ENCODE data around the gene CDIPT.

CDIPT gene

GRCh38 chr16:29868396-29869009 is 5.5 kb upstream of the CDIPT start:
- H3K4me3 ChIP-seq (ENCODE audit: low read length): no peak overlapping the region
- DNase-seq (ENCODE audit: low read depth, low spot score): no peak

- H3K4me3 ChIP-seq (ENCODE audit: low read length): no peak overlapping the region
These were observed 1.2 kb upstream of the CDIPT start for GRCh38 chr16:29864205-29864604.

DNA sequence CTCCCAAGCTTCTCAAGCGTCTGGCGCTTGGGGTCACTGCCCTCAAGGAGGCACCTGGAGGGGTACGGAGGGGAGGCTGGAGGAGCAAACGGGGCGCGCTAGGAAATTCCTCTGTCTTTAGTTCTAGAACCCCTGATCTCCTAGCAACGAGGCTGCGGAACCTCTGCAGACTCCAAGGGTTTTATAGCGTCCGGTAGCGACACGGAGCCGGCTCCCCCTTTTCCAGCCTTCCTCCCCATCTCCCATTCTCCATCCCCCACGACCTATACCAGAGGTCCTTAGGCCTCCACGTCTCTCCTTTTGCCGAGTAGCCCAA is 601 bp upstream of the CDIPT start:
- H3K4me3 ChIP-seq (ENCODE audit: low read length): peak overlapping the region; percentile 81

More at GRCh38 chr16:29864205-29864604, 1.2 kb upstream of the CDIPT start:
- DNase-seq (ENCODE audit: low read depth, low spot score): no peak

DNA sequence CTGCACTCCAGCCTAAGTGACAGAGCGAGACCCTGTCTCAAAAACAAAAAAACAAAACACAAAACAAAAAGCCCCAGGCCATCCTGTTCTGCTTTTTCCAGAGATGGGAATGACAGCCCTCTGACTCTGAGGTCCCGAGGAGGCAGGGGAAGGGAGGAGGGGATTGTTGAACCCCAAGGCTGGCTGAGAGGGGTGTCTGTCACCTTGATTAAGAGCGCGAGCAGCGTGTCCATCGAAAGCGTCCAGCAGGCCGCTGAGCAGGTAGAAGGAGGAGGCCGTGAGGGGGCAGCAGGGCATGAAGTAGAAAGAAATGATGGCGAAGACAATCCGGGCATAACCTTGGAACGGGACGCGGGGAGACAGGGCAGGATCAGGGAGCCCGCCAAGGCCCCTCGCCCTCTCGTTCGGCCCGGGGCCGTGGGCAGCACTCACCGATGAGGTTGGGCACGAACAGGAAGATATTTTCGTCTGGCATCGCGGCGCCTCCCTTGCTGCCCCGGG is 593 bp downstream of the CDIPT start:
- no peak for DNase-seq (ENCODE audit: low read depth, low spot score)
- H3K4me3 ChIP-seq (ENCODE audit: low read length): peak overlapping the region; percentile 81

More for the DNA sequence above, 601 bp upstream of the CDIPT start:
- no peak for DNase-seq (ENCODE audit: low read depth, low spot score)

DNA sequence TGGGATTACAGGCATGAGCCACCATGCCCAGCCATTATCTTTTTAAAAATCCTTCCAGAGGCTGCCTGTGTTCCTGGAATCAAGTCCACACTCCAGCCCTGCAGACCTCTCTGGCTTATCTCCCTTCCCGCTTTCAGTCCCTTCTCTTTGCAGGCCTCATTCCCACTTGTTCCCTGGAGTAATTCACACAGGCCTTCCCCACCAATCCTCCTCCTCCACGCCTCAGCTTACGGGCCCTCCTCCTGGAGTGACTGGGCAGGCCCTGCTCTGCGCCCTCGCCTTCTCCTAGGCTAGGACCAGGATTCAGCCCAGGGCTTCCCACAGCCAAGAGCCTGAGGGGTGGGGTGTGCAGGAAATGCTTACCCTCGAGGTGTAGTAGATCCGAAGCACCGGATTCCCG is 2.8 kb downstream of the CDIPT start:
- no peak for DNase-seq (ENCODE audit: low read depth, low spot score)

GRCh38 chr16:29858974-29859373 is 4.1 kb downstream of the CDIPT start:
- DNase-seq (ENCODE audit: low read depth, low spot score): no peak
- no peak overlapping the region for H3K4me3 ChIP-seq (ENCODE audit: low read length)

More for the DNA sequence above, 2.8 kb downstream of the CDIPT start:
- H3K4me3 ChIP-seq (ENCODE audit: low read length): no peak overlapping the region

DNA sequence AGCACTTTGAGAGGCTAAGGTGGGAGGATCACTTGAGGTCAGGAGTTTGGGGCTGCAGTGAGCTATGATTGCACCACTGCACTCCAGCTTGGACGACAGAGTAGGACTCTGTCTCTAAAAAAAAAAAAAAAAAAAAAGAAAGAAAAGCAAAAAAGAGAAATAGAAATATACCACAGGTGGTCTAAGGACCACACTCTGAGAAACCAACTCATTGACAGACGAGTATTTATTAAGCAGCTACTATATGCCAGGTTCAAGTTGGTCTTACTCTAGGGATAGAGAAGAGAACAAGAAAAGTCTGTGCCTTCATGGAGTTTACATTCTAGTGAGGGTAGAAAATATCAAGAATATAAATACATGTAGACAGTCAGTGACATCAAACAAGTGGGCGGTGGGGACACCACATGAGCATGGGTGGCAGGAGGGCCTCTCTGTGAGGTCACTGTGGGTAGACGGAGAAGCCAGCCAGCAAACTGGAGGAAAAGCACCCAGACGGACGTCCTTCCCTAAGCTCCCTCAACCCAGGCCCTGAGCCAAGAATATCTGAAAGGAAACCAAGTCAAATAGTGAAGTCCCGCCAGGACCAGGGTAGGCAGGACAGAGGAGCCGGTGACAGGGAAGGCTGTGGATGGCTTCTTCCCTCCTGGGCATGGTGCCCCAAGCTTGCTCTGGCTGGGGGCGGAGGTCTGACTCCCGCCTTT is 4.7 kb downstream of the CDIPT start:
- DNase-seq (ENCODE audit: low read depth, low spot score): no peak
- no peak overlapping the region for H3K4me3 ChIP-seq (ENCODE audit: low read length)

GRCh38 chr16:29857133-29857760 is 5.8 kb downstream of the CDIPT start:
- no peak overlapping the region for H3K4me3 ChIP-seq (ENCODE audit: low read length)
- no peak for DNase-seq (ENCODE audit: low read depth, low spot score)

- no peak for DNase-seq (ENCODE audit: low read depth, low spot score)
- no peak overlapping the region for H3K4me3 ChIP-seq (ENCODE audit: low read length)
These were observed 8.4 kb downstream of the CDIPT start for GRCh38 chr16:29854520-29855100.

GRCh38 chr16:29852654-29853053 is 10.4 kb downstream of the CDIPT start:
- DNase-seq (ENCODE audit: low read depth, low spot score): no peak
- no peak overlapping the region for H3K4me3 ChIP-seq (ENCODE audit: low read length)

- DNase-seq (ENCODE audit: low read depth, low spot score): no peak
- no peak overlapping the region for H3K4me3 ChIP-seq (ENCODE audit: low read length)
These were observed 12.0 kb downstream of the CDIPT start for GRCh38 chr16:29850998-29851397.

DNA sequence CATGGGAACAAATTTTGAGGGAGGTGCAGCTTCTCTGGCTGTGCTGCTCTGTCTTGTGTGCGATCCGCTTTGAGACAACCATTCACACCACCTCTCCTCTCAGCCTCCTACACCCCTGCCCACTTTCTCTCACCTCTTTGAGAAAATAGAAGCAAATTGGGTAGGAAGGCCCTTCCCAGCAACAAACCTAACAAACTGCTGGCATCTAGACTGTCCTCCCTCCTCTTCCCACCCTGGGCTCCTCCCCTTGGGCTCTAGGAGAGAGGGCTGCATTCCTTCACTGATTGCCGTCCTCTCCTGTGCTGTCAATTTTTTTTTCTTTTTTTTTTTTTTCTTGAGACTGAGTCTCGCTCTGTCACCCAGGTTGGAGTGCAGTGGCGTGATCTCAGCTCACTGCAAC is 13.5 kb downstream of the CDIPT start:
- no peak for DNase-seq (ENCODE audit: low read depth, low spot score)
- no peak overlapping the region for H3K4me3 ChIP-seq (ENCODE audit: low read length)

DNA sequence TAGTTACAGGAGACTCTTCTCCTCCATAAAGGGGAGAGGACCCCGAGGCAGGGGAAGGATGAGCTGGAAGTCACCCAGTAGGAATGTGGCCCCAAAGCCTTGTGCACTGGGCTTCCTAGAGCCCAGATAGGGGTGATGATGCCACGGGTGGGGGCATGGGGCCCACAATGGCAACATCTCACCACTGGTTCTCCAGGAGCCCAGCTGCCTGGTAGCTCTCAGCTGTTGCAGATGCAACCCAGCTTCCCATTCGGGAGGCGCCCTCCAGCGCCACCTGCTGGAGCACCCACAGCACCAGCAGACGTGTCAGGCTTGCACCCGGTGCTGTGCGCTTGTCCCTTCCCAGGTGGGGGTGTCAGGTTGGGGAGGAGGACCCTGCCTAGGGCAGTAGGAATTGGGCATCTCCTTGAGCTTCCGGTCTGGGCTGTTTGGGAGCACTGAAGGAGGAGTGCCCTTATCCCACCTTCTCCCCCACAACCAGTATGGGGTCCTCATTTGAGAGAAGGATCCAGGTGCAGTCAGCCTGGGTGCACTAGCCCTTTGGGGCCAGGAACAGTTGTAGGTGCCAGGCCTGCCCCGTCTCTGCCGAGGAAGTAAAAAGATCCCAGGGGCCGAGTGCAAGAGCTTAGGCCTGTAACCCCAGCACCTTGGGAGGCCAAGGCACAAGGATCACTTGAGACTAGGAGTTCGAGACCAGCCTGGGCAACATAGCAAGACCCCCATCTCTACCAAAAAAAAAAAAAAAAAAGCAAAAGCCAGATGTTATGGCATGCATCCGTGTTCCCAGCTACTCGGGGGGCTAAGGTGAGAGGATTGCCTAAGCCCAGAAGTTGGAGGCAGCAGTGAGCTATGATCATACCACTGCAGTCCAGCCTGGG is 14.4 kb downstream of the CDIPT start:
- peak; percentile 66 for DNase-seq (ENCODE audit: low read depth, low spot score)
- H3K4me3 ChIP-seq (ENCODE audit: low read length): no peak overlapping the region

DNA sequence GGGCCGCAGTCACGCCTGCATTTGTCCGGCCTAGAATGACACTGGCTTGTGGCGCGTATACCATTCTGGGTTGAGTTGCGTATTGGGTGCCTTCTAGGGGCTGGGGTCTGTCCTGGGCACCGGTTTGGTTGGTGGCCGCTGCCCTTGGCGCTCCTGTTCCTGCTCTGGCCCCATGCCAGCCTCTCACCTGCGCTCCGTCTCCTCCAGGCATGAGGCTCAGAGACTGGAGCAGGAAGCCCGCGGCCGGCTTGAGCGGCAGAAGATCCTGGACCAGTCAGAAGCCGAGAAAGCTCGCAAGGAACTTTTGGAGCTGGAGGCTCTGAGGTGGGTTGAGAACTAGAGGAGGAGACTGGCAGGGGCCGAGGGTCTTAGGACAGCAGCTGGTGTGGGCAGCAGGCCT is 17.4 kb downstream of the CDIPT start:
- no peak overlapping the region for H3K4me3 ChIP-seq (ENCODE audit: low read length)
- DNase-seq (ENCODE audit: low read depth, low spot score): no peak

DNA sequence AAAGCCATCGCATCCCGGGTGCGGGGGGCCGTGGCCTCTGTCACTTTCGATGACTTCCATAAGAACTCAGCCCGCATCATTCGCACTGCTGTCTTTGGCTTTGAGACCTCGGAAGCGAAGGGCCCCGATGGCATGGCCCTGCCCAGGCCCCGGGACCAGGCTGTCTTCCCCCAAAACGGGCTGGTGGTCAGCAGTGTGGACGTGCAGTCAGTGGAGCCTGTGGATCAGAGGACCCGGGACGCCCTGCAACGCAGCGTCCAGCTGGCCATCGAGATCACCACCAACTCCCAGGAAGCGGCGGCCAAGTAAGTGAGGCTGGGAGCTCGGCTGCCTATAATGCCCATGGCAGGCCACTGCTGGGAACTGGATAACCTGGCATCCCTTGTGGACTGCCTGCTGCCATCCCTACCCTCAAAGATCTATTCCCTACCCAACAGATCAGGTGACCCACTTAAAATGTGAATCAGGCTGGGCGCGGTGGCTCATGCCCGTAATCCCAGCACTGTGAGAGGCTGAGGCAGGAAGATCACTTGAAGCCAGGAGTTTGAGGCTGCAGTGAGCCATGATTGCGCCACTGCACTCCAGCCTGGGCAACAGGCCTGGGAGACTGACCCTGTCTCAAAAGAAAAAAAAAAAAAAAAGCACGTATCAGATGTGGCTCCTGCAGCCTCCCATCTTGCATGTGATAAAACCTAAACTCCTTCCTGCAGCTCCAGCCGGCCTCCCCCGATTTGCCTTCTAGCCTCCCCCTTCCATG is 18.3 kb downstream of the CDIPT start:
- H3K4me3 ChIP-seq (ENCODE audit: low read length): no peak overlapping the region
- DNase-seq (ENCODE audit: low read depth, low spot score): no peak

GRCh38 chr16:29843931-29844330 is 19.1 kb downstream of the CDIPT start:
- no peak for DNase-seq (ENCODE audit: low read depth, low spot score)
- no peak overlapping the region for H3K4me3 ChIP-seq (ENCODE audit: low read length)

DNA sequence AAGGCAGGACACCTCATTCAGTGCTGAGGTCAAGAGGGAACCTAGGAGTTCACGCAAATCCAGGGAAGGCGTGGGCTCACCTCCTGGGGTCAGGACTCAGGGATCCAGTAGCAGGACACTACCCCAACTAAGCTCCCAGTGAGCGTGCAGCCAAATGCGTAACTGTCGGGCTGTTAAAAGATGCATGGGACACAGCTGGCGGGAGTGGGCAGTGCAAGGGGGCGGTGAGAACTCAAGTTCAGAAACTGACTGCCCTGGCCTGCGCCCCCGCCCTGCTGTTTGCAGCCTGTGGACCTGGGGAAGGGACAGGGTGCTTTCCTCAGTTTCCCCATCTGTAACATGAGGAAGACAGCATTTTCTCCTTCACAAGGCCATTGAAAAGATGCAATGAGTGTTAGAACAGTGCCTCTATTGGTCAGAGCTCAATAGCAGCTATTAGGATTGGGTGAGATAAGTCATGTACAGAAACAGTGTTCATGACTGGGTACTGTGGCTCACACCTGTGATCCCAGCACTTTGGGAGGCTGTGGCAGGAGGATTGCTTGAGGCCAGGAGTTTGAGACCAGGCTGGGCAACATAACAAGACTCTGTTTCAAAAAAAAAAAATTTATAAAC is 20.2 kb downstream of the CDIPT start:
- DNase-seq (ENCODE audit: low read depth, low spot score): no peak
- H3K4me3 ChIP-seq (ENCODE audit: low read length): no peak overlapping the region

- no peak overlapping the region for H3K4me3 ChIP-seq (ENCODE audit: low read length)
- DNase-seq (ENCODE audit: low read depth, low spot score): no peak
These were observed 21.4 kb downstream of the CDIPT start for GRCh38 chr16:29841631-29842030.
